Glomerular endothelial cell (primary cell): ENCODE data around the gene CENPH. TPM values are rescaled to one million over a fixed set of nuclear protein-coding genes. Genes with fewer than 3 reads are reported as not detected.
A peak's percentile ranks its signal among the peaks of the same experiment; 100 is the strongest.
"Not testable (repeated sequence)": the region's sequence is repeated elsewhere in the genome, so short reads cannot be mapped to it uniquely, and the experiment has no call there.

Source experiments
- DNase-seq: peaks from one replicate; pipeline ENCODE4 v3.0.0-alpha.2; 2011; ENCODE audit warnings: low read depth, low spot score; ENCODE audit errors: extremely low read depth
- total RNA-seq: library from RNA; depleted of rRNA; stranded (reverse); fragments of >200 nt; gene quantifications from 2 replicates; pipeline ENCODE4 v1.2.3, GENCODE V29; 2015

The CENPH gene
- 3.2 and 6.8 TPM in 2 replicates for total RNA-seq

- peak; percentile 60 for DNase-seq
Measured at GRCh38 chr5:69189162-69190086, at the start of gene CENPH. TSS of gene CENPH (plus strand) at chr5:69189583. CDS start at chr5:69189635, 52 bp downstream.

- not testable (repeated sequence) for DNase-seq
Measured at GRCh38 chr5:69140239-69140638, 49.1 kb upstream of the CENPH start.

DNA sequence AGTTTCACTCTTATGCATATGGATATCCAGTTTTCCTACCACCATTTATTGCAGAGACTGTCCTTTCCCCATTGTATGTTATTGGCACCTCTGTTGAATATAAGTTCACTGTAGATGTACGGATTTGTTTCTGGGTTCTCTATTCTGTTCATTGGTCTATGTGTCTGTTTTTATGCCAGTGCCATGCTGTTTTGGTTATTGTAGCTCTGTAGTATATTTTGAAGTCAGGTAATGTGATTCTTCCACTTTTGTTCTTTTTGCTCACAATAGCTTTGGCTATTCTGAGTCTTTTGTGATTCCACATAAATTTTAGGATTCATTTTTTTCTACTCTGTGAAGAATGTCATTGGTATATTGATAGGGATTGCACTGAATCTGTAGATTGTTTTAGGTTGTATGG lies 48.6 kb upstream of the CENPH start:
- no peak for DNase-seq

GRCh38 chr5:69148576-69148975 lies 40.8 kb upstream of the CENPH start:
- not testable (repeated sequence) for DNase-seq

DNA sequence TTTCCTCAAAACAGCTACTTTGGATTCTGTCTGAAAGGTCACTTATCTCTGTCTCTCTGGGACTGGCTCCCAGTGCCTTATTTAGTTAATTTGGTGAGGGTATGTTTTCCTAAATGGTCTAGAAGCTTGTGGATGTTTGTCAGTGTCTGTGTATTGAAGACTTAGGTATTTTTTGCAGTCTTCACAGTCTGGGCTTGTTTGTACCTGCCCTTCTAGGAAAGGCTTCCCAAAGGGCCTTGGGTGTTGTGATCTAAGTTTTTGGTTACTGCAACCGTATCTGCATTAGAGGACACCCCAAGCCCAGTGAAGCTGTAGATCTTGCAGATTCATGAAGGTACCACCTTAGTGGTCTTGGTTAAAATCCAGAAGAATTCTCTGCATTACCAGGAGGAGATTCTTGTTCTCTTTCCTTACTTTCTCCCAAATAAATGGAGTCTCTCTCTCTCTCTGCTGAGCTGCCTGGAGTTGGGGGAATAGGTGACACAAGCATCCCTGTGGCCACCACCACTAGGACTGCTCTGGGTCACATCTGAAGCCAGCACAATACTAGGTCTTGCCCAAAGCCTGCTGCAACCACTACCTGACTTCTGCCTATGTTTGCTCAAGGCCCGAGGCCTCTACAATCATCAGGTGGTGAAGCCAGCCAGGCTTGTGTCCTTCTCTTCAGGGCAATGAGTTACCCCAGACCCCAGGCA lies 40.3 kb upstream of the CENPH start:
- DNase-seq = no peak

DNA sequence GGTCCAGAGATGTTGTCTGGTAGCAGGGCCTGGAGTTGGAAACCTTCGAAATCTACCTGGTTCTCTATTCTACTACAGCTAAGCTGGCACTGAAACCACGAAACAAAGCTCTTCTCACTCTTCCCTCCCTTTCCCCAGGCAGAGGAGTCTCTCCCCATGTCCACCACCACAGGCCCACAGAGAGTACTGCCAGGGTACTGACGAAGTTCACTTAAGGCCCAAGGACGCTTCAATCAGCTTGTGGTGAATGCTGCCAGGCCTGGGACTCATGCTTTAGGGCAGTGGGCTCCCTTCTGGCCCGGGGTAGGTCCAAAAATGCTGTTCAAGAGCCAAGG lies 39.7 kb upstream of the CENPH start:
- no peak for DNase-seq

DNA sequence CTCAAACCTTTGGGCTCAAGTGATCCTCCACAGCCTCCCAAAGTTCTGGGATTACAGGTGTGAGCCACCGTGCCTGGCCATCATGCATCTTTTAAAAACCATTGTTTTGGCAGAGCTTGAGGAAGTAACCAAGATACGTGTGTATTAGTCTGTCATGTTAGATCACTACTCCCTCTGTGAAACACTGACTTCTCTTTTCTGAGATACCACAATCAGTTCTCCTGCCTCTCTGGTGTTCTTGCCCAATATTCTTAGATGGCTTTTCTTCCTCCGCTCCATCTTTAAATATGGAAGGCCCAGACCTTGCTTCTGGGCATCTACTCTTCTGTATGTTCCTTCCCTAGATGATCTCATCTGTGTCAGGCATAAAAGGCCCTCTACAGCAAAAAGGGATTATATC lies 36.7 kb upstream of the CENPH start:
- no peak for DNase-seq

- no peak for DNase-seq
Measured at GRCh38 chr5:69156456-69156855, 32.9 kb upstream of the CENPH start.

GRCh38 chr5:69158039-69158438 lies 31.3 kb upstream of the CENPH start:
- DNase-seq = no peak

- no peak for DNase-seq
Measured at GRCh38 chr5:69160651-69161050, 28.7 kb upstream of the CENPH start.

GRCh38 chr5:69166686-69167492 lies 22.5 kb upstream of the CENPH start, which contains the start of gene CCNB1:
TSS of gene CCNB1 (plus strand) at chr5:69167150. CDS start at chr5:69167263, 113 bp downstream.
- DNase-seq = peak; percentile 77

GRCh38 chr5:69167493-69167855 lies 21.9 kb upstream of the CENPH start:
- DNase-seq = no peak

DNA sequence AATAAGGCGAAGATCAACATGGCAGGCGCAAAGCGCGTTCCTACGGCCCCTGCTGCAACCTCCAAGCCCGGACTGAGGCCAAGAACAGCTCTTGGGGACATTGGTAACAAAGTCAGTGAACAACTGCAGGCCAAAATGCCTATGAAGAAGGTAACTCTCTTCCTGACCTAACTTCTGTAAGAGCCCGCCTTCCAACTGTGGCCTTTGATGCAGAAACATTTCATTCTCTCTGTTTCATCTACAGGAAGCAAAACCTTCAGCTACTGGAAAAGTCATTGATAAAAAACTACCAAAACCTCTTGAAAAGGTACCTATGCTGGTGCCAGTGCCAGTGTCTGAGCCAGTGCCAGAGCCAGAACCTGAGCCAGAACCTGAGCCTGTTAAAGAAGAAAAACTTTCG lies 21.5 kb upstream of the CENPH start:
- DNase-seq = no peak

- no peak for DNase-seq
Measured at GRCh38 chr5:69170495-69170894, 18.9 kb upstream of the CENPH start.

DNA sequence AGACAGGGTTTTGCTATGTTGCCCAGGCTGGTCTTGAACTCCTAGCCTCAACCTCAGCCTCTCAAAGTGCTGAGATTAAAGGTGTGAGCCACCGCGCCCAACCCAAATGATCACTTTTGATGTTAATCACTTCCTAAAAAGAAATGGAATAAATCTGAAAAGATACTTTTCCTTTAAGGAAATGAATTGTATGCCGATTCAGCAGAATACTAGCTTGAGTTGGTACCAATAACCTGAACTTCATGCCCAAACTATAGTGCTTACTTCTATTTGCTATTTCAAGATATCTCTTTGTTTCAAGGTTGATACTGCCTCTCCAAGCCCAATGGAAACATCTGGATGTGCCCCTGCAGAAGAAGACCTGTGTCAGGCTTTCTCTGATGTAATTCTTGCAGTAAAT lies 18.4 kb upstream of the CENPH start:
- no peak for DNase-seq

DNA sequence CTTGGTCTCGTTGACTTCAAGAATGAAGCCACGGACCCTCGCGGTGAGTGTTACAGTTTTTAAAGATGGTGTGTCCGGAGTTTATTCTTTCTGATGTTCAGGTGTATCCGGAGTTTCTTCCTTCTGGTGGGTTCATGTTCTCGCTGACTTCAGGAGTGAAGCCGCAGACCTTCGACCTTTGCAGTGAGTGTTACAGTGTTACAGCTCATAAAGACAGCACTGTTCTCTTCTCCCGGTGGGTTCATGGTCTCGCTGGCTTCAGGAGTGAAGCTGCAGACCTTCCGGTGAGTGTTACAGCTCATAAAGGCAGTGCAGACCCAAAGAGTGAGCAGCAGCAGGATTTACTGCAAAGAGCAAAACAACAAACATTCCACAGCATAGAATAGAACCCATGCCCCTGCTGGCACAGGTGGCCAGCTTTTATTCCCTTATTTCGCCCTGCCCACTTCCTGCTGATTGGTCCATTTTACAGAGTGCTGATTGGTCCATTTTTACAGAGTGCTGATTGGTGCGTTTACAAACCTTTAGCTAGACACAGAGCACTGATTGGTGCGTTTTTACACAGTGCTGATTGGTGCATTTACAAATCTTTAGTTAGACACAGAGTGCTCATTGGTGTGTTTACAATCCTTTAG lies 7.6 kb upstream of the CENPH start:
- not testable (repeated sequence) for DNase-seq

- no peak for DNase-seq
Measured at GRCh38 chr5:69184621-69185020, 4.8 kb upstream of the CENPH start.

GRCh38 chr5:69187342-69187741 lies 2.0 kb upstream of the CENPH start:
- DNase-seq = no peak

- DNase-seq = no peak
Measured at GRCh38 chr5:69188811-69189161, 597 bp upstream of the CENPH start.

- DNase-seq = no peak
Measured at GRCh38 chr5:69202497-69202896, 13.1 kb downstream of the CENPH start.
